ENCODE measurements around the gene GPRC5B.

Gene GPRC5B

DNA sequence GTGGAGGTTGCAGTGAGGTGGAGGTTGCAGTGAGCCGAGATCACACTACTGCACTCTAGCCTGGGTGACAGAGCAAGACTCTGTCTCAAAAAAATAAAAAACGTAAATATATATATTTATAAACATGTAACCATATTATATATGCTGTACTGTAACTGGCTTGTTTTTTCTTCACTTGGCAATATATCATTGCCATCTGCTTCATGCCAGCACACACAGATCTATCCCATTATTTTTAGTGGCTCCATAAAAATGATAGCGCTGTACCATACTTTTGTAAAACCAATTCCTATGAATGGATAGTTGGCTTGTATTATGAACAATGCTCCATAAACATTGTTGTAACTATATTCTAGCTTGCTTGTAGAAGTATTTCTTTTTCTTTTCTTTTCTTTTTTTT is 49.5 kb downstream of the GPRC5B start:
- no peak for TF ChIP-seq ZNF274 (IDR thresholded peaks at IDR 0.05; ENCODE audit: low read depth, low read length)

DNA sequence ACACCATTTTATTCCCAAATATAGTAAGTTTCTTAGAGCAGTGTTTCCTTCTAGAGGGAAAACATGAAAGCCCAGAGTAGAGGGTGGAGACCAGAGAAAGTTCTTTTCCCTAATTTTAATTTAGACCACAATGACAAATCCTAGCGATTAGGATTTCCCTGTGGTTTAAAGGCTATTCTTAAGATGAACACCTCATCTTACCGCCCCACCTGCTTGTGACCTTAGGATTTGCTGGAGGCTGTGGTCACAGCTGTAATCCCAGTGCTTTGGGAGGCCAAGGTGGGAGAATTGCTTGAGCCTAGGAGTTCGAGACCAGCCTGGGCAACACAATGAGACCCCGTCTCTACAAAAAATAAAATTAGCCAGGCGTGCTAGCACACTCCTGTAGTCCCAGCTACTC is 51.1 kb downstream of the GPRC5B start:
- no peak for TF ChIP-seq ZNF274 (IDR thresholded peaks at IDR 0.05; ENCODE audit: low read depth, low read length)
- no peak overlapping the region for H3K4me3 ChIP-seq (ENCODE audit: low read length)

More for the DNA sequence above, 49.5 kb downstream of the GPRC5B start:
- H3K4me3 ChIP-seq (ENCODE audit: low read length) = no peak overlapping the region

DNA sequence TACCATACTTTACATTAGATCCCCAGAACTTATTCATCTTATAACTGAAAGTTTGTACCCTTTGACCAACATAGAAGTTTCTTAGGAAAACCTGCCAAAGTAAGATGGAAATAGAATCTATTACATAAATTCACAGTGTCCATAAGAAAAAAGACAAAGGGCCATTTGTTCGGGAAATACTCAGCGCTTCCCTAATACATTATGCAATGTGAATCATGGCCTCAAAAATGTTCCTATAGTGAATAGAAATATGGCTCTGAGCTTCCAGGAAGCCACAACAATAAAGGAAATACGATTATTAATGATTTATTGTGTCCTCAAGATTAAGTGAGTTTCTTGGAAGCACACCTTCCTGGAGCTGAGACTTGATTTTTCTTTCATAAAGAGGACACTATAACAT is 51.5 kb downstream of the GPRC5B start:
- TF ChIP-seq ZNF274 (IDR thresholded peaks at IDR 0.05; ENCODE audit: low read depth, low read length) = no peak
- H3K4me3 ChIP-seq (ENCODE audit: low read length) = no peak overlapping the region

DNA sequence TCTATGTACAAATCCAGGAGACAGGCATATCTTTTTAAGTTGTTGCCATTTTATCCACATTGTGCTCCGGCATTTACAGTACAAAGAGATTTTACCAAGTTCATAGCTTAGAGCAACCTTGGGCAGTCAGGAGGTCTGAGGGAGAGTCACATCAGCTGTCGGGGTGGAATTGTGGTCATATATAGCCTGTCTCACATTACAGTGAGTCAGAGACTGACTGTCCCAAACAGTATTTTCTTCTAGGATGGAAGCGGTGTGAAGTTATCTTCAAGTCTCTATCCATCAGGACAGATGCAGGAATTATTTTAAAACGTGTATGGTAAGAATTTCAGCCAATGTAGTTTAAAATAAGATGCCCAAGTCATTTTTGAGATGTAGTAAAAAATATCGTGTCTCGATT is 53.0 kb downstream of the GPRC5B start:
- no peak overlapping the region for H3K4me3 ChIP-seq (ENCODE audit: low read length)
- no peak for TF ChIP-seq ZNF274 (IDR thresholded peaks at IDR 0.05; ENCODE audit: low read depth, low read length)

DNA sequence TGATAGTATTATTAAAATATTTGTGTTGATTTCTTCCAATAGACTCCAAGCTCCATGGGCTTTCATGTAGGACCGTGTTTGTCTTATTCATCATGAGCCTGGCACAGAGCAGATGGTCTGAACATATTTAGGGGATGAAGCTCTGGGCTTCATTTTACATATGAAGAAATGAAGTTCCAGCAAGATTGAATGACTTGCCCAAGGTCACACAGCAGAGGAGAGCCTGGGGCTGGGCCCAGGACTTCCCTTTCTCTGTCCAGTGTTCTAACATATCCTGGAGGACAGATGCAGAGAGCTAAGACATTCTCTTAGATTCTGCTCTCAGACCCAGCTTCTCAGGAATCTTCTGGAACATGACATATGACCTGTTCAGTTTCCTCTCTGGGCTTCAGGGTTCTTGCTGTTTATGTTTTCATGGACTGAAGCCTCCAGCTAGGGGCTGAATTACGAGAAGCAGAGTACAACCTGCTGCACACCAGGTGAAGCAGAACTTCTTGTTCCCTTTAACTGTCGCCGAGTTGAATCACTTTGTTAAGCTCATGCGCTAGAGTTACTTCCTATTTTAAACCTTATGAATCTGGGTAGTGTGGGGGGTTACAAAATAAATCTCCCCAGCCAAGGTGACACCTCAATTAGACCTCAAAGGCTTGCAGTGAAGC is 53.6 kb downstream of the GPRC5B start:
- no peak for TF ChIP-seq ZNF274 (IDR thresholded peaks at IDR 0.05; ENCODE audit: low read depth, low read length)
- H3K4me3 ChIP-seq (ENCODE audit: low read length) = no peak overlapping the region

DNA sequence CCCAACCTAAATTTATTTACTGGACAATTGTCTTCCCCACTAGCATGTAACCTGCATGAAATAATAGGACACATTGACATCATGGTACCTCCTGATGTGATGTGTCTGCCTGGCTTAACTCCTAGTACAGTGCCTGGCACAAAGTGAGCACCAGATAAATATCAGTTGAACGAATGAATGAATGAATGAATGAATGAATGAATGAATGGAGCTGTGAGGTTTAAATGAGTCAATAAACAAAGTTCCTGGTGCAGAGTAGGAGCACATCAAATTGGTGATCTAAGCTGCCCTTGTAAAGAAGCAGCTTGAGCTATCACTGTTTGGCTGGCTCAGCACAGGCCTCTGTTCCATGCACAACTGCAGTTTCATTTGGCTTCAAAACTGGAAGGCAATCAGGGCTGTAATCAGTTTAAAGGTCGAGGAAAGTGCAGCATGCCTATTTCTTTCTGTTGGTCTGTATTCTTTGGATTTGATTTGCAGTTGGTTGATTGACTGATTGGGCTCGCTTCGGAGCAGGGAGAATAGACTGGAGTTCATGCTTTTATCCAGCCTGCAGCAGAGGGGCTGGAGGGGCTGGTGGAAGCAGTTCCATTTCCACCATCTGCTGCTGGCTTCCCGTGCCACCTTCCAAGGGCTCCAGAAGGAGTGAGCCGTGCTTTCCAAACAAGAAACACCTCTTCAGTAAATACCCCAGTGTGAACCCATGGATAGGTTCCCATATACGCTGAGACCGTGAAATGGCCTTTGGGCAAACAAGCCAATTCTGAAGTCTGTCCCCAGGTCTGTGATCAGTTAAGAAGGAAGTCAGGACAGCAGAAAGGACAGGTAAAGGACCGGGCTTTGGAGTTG is 54.6 kb downstream of the GPRC5B start:
- no peak for TF ChIP-seq ZNF274 (IDR thresholded peaks at IDR 0.05; ENCODE audit: low read depth, low read length)
- H3K4me3 ChIP-seq (ENCODE audit: low read length) = no peak overlapping the region

DNA sequence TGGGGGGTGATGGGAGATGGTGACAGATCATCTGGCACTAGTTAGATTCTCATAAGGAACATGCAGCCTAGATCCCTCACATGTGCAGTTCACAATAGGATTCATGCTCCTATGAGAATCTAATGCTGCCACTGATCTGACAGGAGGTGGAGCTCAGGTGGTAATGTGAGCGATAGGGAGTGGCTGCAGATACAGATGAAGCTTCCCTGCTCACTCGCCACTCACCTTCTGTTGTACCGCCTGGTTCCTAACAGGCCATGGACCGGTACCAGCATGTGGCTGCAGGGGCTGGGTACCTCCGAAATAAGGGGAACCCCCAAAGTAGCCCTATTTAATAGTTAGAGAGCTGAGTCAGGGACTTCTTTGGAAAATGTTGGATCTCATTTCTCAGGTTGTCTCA is 60.4 kb downstream of the GPRC5B start:
- H3K4me3 ChIP-seq (ENCODE audit: low read length) = no peak overlapping the region
- no peak for TF ChIP-seq ZNF274 (IDR thresholded peaks at IDR 0.05; ENCODE audit: low read depth, low read length)

DNA sequence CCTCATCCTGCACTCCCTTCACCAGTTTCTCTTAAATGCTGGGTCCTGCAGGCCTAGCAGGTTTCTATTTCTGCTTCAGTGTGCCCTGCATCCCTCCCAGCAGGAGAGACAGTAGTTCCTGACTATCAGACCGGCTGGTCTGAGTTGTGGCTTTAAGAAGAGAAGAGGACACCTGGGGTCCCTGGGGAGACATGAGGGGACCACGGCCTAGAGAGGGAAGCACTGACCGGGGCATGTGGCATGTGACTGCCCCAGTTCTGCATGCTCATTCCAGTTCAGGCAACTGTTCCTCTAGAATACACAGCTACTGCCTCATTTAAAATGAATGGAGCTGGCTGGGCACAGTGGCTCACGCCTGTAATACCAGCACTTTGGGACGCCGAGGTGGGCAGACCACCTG is 61.3 kb downstream of the GPRC5B start:
- H3K4me3 ChIP-seq (ENCODE audit: low read length) = no peak overlapping the region
- no peak for TF ChIP-seq ZNF274 (IDR thresholded peaks at IDR 0.05; ENCODE audit: low read depth, low read length)

DNA sequence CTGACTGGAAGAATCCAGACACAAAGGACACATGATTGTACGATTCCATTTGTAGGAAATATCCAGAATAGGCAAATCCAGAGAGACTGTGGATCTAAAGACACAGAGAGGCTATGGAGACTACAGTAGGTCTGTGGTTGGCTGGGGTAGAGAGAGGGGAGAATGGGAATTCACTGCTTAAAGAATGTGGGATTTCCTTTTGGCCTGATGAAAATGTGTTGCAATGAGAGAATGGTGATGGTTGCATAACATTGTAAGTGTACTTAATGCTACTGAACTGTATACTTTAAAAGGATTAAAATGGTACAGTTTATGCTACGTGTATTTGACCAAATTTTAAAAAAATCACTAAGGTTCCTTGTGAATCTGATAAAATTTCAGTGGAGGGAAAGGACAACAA is 62.1 kb downstream of the GPRC5B start:
- TF ChIP-seq ZNF274 (IDR thresholded peaks at IDR 0.05; ENCODE audit: low read depth, low read length) = no peak
- H3K4me3 ChIP-seq (ENCODE audit: low read length) = no peak overlapping the region

DNA sequence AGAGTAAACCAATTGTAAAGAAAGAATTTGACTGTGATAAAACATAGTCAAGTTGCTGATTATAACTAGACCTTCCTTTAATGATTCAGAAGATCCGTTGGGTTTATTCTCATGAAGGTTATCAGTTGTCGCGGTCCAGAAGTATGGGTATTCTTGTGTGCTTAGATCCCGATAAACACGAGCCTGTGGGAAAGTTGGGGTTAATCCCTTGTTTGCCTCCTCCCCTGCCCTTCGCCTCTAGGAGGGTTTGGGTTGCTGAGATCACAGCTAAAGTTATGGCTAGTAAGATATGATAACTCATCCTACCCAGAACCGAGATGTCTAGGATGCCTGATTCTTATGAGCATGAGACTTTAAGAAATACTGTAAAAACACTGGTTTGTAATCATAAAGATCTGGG is 66.8 kb downstream of the GPRC5B start:
- TF ChIP-seq ZNF274 (IDR thresholded peaks at IDR 0.05; ENCODE audit: low read depth, low read length) = no peak
- H3K4me3 ChIP-seq (ENCODE audit: low read length) = no peak overlapping the region

DNA sequence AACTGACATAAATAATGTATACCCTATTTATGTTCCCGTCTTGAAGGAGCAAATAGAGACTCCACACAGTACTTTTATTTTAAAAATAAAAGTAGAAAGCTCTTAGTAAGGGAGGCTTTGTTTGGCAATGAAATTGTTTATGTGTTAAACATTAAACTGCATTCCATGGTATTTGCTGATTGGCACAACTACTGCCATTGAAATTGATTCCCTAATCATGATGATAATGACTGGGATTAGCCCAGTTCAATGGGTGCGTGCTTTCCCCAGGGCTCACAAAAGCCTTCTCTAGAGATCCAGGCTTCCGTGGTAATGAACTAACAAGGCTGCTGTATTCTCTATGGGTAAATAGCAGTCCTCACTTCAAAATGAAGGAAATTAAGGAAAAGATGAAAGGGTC is 67.5 kb downstream of the GPRC5B start:
- H3K4me3 ChIP-seq (ENCODE audit: low read length) = no peak overlapping the region
- no peak for TF ChIP-seq ZNF274 (IDR thresholded peaks at IDR 0.05; ENCODE audit: low read depth, low read length)

DNA sequence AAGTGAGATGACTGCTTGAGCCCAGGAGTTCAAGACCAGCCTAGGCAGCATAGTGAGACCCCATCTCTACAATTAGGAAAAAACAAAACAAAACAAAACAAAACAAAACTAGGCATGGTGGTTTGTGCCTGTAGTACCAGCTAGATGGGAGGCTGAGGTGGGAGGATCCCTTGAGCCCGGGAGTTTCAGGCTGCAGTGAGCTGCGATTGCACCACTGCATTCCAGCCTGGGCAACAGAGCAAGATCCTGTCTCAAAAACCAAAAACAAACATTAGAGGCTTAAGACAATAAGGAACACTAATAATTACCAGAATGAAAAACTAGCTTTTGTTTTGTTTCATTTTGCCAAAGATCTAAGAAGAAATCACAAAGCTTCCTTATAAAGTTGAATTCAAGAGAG is 69.2 kb downstream of the GPRC5B start:
- no peak overlapping the region for H3K4me3 ChIP-seq (ENCODE audit: low read length)
- TF ChIP-seq ZNF274 (IDR thresholded peaks at IDR 0.05; ENCODE audit: low read depth, low read length) = no peak

DNA sequence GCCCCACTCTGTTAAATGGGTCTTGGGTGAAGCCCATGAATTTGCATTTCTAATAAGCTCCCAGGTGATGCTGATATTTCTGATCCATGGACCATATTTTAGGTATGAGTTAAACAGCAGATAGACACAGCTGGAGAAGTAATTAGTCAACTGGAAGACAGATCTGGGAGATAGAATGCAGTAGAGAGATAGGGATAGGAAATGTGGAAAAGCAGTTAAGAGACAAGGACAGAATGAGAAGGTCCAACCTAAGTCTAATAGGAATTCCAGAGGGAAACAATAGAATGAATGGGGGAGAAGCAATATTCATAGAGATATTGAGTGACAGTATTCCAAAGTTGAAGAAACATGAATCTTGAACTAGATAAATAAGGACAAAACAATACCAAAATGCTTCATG is 71.7 kb downstream of the GPRC5B start:
- no peak for TF ChIP-seq ZNF274 (IDR thresholded peaks at IDR 0.05; ENCODE audit: low read depth, low read length)

DNA sequence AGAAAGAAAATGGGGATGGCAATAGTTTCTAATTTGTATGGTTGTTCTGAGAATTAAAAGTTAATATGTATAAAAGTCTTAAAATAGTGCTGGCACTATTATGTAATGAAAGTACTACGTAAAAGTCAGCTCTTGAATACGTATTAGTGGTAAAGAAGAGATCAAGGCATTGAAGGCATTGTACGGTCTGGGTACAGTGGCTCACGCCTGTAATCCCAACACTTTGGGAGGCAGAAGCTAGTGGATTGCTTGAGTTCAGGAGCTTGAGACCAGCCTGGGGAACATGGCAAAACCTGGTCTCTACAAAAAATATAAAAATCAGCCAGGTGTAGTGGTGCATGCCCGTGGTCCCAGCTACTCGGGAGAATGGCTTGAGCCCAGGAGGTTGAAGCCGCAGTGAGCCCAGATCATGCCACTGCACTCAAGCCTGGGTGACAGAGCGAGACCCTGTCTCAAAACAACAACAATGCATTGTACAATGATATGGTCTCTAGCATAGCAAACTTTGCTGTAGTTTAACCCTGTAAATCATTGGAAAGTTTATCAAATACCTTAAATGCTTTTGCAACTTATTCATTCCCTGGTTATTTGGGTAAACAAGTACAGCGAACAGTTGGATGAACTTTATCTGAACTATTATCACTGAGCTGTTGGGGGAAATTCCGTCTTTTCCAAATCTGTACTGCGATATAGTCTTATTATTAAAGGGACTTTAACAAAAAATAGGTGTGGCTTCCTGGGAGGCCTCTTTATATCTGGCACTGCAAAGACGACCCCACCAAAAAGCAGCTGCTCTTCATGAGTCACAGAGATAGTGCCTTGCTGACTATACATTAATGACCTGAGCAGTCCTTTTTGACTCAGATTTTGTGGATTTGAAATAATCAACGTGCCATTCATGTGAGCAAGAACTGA is 73.6 kb downstream of the GPRC5B start:
- no peak overlapping the region for H3K4me3 ChIP-seq (ENCODE audit: low read length)
- no peak for TF ChIP-seq ZNF274 (IDR thresholded peaks at IDR 0.05; ENCODE audit: low read depth, low read length)

More for the DNA sequence above, 71.7 kb downstream of the GPRC5B start:
- H3K4me3 ChIP-seq (ENCODE audit: low read length) = no peak overlapping the region
